Stimulated activated CD4-positive, alpha-beta T cell treated with anti-CD3 and anti-CD28 coated beads, Interleukin-12 subunit alpha, Interleukin-12 subunit beta, amount 100 ng/mL, for 24 hours (primary cell): ENCODE results near the gene KIF3B.
"Not testable (repeated sequence)": the region's sequence is repeated elsewhere in the genome, so short reads cannot be mapped to it uniquely, and the experiment has no call there.

ENCODE experiments used
- DNase-seq, 2 experiments: peaks; one replicate each; pipeline ENCODE4 v3.0.0-alpha.2; 2020; ENCODE audit warnings: low read depth in 2 of 2

Gene KIF3B

DNA sequence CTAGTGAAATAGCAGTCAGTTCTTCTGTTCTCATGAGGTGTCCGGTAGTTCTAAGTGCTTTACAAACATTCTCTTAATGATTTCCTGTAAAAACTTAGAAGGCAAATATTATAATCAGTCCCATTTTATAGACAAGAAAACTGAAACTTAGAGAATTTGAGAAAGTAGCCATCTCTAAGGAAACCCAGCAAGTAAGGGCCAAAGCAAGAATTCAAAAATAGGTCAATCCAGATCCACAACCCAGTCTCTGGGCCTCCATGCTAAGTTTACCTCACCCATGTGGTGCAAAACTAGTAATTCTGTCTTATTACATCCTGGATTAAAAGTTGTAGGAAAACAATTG lies 53.1 kb downstream of the KIF3B start:
- DNase-seq: no peak

GRCh38 chr20:32332614-32333013 lies 55.2 kb downstream of the KIF3B start:
- DNase-seq: no peak

GRCh38 chr20:32333181-32333987 lies 55.9 kb downstream of the KIF3B start:
- DNase-seq: peak in 1 of 2 experiments; percentile 29

DNA sequence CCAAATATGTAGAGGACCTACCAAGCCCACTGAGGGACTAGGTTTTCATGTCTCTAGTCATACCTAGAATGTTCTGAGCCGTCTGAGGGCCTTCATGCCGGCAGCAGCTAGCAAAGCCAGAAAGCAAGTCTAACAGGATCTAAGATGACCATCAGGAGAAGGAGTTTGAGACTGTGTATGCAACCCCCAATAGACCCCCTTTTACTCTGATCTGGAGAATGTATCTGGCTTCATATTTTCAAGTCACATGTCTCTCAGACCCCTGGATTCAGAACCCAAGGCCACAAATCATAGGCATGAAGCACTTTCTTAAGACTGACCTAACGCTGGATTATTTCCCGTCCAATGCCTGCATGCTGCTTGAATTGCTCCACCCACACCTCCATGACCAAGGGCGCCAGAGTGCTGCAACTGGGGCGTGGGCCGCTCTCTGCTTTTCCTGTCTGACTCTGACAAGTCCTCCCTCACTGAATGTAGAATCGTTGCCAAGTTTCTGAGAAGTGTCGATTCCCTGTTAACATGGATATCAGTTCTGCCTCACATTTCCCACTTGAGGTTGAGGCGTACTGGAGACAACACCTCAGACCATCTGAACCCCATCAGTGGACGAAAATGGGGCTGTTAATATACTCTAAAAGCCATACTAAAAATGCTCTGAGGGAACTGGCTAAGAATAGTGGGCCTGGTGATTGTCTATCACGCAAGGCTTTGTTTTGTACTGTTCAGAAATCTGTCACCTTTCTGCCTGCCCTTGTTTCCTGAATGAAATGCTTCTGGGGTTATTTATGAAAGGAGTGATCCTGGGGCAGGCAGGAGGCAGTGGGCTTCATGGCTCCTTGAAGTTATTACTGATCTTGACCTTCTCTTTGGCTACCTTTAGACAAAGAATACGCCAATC lies 56.8 kb downstream of the KIF3B start:
- peak in 1 of 2 experiments; percentile 33 for DNase-seq

- DNase-seq: no peak
Observed at GRCh38 chr20:32336918-32337347, 59.5 kb downstream of the KIF3B start.

DNA sequence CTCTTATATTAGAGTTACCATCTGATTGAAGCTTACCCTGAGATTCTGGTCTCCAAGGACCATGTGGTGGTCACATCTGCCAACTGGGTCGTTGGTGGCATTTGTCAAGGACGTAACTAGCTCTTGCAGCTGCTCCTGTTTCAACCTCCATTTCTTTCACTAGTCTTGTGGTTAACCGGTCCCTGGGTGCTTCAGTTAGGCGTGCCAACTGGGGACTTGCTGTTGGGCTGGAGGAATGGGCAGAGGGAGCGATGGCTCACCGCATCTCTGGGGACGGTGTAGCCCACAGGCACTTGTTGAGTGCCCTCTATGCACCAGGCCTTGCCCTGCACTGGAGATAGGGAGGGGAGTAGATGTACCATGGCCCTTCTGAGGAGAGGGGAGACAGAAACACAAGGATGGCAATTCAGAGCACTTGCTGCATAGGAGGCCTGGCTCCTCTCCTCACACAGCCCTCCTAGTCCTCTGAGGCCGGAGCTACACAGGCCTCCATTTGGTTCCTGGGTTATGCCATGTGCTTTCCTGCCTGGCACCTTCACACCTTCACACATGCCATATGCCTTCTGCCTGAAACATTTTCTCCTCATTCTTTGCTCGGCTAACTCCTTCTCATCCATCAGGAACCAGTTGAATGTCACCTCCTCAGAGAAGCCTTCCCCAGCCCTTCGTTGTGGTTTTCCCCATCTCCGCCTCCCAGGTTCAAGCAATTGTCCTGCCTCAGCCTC lies 60.6 kb downstream of the KIF3B start:
- no peak for DNase-seq

DNA sequence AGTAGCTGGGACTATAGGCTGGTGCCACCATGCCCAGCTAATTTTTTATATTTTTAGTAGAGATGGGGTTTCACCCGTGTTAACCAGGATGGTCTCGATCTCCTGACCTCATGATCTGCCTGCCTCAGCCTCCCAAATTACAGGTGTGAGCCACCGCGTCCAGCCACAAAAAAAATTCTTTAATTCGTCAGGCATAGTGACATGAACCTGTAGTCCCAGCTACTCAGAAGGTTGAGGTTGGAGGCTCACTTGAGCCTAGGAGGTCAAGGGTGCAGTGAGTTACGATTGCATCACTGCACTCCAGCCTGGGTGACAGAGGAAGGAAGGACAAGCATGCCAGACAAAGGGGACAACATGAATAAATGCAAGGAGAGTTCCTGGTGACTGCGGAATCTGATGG lies 61.2 kb downstream of the KIF3B start:
- no peak for DNase-seq

DNA sequence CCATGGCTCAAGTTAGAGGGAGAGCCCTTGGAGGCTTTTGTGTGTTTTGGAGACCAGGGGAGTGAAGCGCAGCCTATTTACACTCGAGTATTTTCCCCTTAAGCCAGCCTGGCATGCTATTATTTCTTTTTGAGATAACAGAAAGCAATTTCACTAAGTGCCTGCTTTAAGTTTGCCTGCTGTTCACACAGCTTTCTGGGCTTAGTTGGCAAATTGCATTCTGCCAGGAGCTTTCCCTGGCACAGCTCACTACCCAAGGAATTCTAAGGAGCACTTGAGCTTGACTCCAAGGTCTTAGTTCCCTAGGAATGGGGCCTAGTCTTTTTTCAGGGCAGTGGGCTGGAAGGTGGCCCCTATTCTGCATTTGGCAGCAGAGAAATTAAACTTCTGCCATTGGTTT lies 61.7 kb downstream of the KIF3B start:
- no peak for DNase-seq

DNA sequence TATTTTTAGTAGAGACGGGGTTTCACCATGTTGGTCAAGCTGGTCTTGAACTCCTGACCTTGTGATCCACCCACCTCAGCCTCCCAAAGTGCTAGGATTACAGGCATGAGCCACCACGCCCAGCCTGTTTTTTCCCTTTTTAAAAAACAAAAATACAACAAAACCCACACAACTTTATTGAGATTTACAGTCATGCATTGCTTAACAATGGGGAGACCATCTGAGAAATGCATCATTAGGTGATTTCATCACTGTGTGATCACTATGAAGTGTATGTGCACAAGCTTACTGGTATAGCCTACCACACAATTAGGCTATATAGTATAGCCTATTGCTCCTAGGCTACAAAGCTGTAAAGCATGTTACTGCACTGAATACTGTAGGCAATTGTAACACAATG lies 63.6 kb downstream of the KIF3B start:
- not testable (repeated sequence) for DNase-seq

DNA sequence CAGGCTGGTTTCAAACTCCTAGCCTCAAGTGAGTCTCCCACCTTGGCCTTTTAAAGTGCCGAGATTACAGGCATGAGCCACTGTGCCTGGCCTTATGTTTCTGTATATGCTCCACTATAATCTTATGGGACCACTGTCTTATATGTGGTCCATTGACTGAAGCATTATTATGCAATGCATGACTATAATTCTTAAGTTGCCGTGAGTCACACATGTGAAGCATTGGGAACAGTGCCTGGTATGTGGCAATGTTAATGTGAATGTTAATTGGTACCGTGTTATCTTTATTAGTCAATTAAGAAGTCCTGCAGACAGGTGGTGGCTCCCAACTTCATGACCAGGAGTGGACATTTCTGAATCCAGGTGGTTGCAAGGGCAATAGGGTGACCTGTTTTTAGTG lies 66.0 kb downstream of the KIF3B start:
- no peak for DNase-seq

DNA sequence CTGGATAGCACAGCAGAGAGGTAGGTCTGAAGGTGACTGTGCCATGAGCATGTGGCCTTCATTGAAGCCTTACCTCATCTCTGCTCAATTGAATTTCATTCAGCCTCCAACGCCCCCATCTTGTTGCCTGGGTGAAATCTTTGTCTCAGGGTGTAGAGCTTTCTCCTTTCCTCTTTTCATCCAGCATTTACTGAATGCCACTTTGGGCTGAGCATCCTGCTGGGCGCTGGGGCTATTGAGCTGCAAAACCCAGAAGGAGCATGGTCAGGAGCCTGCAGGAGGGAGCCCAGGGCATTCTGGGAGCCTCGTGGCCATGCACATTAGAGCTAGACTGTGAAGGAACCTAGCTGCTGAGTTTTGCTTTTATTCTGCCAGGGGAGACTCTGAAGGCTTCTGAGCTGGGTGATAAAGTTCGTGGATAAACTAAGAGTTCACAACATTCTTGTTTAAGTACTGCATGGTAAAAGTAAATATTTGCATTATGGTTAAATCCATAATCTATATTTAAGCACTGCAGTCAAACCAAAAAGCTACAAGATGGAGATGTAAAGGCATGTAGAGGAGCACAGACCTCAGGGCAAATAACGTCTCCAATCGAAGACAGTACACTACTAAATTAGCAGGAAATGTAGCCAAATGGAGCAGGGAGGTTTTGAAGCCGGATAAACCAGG lies 67.5 kb downstream of the KIF3B start:
- DNase-seq: no peak

- DNase-seq: no peak
Observed at GRCh38 chr20:32348207-32348606, 70.8 kb downstream of the KIF3B start.

DNA sequence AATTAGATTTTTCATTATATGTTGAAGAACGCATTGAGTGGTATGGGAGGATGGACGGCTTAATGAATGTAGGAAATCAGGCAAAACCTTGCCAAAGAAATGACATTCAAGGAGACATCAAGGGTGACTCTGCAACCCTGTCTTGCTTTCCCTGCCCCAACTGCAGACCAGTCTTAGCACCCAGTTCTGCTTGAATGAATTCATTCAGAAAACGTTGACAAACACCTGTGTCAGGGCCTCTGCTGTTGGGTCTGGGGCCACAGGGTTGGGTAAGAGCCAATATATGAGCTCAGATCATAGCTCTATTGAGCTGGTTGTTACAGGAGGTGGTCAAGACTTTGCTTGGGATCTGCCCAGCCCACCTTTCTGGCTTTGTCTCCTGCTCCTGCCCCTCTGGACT lies 73.0 kb downstream of the KIF3B start:
- no peak for DNase-seq

DNA sequence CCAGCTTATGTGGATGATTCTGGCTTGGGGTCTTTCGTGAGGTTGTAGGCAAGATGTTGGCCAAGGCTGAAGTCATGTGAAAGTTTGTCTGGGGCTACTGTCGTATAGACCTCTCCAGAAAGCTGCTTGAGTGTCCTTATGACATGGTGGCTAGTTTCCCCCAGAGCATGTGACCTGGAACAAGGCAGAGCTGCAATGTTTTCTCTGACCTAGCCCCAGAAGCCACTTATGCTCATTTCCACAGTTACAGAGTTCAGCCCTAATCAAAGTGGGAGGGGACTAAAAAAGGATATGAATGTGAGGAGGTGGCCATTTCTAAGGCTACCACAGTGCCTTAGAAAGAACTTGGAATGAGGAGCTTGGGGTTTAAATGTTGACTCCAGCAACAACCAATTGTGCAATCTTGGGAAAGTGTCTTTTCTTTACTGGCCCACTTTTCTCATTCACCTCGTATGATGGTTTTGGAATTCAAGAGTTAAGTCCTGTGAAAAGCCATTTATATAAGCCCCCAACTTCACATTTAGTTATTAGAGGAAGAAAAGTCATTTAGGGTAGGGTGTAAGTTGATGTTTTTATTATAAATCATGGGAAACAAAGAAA lies 74.8 kb downstream of the KIF3B start:
- no peak for DNase-seq

- DNase-seq: no peak
Observed at GRCh38 chr20:32353848-32354496, 76.5 kb downstream of the KIF3B start.

GRCh38 chr20:32354592-32355416 lies 77.4 kb downstream of the KIF3B start:
- DNase-seq: no peak

DNA sequence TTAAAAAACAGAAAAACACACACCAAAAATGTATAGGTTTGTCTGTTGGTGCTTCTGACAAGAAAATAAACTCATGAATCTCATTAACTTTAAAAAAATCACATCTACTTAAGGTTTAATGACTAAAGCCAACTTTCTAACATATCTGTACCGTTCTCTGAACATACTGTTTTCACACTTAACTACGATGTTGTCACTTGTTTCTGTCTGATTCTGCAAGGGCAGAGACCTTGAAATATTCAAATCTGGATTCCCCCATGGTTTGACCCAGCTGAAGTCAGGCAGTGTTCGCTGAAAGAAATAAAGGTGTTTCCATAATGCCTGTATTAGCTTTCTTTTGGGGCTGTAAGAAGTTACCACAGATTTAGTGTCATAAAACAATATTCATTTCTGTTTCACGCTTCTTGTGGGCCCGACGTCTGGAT lies 78.0 kb downstream of the KIF3B start:
- no peak for DNase-seq

DNA sequence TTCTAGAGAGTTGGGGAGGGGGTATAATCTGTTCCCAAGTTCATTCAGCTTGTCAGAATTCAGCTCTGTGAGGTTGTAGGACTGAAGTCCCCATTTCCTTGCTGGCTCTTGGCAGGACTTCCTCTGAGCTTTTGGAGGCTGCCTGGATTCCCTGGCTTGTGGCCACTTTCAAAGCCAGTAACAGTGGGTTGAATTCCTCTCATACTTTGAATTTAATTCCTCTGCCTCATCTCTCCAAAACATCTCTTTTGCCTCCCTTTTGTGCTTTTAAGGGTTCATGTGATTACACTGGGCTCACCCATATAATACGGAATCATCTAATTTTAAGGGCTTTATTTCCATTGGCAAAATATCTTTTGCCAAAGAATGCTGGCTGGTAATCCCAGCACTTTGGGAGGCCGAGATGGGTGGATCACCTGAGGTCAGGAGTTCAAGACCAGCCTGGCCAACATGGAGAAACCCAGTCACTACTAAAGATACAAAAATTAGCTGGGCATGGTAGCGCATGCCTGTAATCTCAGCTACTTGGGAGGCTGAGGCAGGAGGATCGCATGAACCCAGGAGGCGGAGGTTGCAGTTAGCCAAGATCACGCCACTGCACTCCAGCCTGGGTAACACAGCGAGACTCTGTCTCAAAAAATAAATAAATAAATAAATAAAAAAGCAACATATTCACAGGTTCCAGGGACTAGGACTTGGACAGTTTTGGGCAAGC lies 78.6 kb downstream of the KIF3B start:
- not testable (repeated sequence) for DNase-seq
